ENCODE results near the gene ACTN4.

Gene ACTN4

DNA sequence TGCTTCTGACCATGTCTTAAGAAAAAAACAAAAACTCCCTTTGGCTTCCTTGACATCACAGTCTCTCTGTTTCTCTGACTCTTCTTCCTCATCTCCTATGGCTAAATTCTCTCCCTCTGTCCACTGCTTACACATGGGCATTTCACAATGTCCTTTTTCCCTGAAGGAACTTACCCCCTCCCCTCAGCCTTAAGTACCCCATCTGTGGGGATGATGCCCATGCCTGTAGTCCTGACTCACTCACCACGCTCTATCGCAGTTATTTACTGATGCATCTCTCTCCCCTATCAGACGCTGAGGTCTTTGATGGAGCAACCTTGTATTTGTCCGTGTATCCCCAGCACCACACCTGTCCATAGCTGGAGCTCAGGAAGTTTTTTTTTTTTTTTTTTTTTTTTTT lies 32.4 kb downstream of the ACTN4 start:
- DNase-seq = no peak

DNA sequence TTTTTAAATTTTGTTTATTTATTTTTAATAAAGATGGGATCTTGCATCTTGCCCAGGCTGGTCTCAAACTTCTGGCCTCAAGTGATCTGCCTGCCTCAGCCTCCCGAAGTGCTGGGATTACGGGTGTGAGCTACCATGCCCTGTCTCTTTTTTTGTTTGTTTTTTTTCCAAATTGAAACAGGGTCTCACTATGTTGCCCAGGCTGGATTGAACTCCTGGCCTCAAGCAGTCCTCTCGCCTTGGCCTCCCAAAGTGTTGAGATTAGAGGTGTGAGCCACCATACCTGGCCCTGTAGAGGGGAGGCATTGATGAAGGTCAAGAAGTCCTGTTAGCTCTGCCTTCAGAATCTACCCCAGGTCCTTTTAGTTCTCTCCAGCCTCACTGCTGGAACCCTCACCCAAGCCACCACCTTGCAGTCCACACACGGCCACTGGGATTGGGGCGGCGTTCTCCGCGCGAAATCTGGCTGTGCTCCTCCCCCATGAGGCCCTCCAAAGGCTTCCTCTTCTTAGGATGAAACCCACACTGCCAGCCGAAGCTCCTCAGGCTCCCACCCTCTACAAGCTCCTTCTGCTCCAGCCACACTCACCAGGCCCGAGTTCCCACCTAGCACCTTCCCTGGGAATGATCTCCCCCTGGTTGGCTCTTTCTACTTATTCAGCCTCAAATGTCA lies 34.9 kb downstream of the ACTN4 start:
- no peak for DNase-seq

DNA sequence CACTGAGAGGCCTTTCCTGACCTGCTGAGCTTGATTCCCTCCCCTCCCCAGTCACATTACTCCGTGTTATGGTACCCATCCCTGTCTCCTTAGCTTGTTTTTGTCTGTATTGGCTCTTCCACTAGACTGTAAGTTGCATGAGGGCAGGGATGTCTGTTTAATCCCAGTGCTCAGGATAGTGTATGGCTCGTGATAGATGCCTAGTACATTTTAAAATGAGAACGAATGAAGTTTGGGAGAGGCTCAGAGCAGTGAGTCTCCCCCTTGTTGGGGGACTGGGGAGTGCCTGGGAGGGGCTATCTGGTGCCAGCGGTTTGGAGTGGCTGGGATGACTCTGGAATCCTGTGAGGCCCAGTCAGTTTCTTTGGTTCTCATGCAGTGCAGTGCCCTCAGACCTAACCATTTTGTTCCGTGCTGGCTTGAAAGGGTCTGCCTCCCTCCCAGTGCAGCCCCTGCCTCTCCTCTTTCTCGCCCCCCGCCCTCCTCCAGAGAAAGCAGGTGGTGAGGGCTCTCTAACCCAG lies 35.5 kb downstream of the ACTN4 start:
- no peak for DNase-seq

DNA sequence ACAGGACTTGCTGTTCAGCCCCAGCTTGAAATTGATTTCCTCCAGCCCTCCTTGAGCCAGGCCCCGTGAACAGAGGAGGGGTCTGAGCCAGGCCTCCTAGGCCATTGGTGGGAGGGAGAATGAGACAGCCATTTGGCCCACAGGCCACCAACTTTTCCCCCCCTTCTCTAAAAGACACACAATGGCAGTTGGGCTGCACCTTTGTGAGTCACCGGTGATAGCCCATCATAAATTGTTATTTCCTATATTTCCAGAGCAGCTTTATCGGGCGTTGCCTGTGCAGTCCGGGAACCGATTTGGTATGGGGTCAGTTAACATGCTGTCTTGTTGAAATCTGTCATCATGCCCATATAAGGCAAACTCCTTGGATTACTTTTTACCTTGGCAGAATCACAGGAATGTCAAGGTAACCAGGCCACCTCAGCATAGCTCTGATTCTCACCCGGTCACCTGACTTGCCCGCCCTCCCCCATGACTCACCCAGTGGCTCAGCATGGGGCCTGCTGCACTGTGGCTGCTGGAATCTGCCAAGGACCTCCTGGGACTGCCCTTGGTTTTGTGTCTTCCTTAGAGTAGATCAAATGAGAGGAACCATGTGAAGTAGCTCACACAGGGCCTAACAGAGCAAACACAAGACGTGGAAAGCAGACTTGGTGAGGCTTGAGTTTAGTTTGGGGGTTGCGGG lies 36.1 kb downstream of the ACTN4 start:
- DNase-seq = peak; percentile 79

DNA sequence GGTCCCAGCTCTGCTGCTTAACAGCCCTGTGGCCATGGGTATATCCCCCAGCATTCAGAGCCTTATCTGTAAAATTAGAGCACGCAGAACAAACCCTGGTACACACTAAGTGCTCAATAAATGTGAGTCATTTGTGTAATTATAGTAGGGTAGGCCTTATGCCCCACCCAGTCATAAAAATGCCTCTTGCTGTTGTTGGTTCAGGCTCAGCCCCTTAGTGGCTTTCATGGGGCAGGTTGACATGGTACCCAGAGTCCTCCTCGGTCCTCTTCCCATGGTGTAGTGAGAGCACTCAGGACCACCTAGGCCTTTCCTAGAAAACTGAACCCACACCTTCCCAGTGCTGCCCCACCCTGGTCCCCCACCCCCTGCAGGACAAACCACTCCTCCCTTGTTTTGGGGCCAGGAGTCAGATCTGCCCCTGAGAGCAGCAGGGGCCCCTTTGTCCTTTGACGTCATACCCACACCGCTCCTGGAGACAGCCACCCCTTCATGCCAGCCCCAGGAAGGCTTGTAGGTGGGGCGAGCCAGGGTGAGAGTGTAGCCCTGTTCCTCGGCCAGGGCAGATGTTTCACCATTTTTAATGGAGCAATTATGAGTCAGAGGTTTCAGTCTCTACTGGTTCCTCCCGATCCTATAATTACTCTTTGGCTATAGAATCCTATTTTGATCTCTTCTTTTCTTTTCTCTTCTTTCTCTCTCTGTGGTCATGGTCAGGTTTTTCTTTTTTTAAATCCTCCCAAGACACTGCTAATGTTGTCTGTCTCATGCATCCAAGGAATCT lies 36.8 kb downstream of the ACTN4 start:
- DNase-seq = peak; percentile 87

DNA sequence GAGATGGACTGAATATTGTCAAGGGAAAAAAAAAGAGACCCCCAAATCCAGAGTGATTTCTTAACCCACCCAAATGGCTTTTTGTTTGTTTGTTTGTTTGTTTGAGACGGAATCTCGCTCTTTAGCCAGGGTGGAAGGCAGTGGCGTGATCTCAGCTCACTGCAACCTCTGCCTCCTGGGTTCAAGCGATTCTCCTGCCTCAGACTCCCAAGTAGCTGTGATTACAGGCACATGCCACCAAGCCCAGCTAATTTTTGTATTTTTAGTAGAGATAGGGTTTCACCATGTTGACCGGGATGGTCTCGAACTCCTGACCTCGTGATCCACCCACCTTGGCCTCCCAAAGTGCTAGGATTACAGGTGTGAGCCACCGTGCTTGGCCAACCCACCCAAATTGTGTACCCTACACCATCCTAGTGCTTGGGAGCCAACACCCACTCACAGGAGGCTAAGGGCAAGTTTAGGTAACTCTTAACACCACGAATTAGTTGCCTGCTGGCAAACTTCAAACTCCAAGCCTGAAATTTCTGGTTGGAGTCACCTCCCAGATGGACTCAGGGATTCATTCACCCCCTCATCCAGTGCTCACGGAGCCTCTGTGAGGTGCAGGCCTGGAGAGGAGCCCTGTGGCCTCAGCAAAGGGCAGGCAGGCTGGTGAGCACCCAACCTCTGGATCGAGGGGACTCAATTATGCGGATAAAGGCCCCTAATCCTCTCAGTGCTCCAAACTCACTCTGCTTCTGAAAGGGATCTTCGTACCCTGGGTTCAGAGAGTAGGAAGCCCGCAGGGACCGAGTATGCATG lies 37.6 kb downstream of the ACTN4 start:
- no peak for DNase-seq

DNA sequence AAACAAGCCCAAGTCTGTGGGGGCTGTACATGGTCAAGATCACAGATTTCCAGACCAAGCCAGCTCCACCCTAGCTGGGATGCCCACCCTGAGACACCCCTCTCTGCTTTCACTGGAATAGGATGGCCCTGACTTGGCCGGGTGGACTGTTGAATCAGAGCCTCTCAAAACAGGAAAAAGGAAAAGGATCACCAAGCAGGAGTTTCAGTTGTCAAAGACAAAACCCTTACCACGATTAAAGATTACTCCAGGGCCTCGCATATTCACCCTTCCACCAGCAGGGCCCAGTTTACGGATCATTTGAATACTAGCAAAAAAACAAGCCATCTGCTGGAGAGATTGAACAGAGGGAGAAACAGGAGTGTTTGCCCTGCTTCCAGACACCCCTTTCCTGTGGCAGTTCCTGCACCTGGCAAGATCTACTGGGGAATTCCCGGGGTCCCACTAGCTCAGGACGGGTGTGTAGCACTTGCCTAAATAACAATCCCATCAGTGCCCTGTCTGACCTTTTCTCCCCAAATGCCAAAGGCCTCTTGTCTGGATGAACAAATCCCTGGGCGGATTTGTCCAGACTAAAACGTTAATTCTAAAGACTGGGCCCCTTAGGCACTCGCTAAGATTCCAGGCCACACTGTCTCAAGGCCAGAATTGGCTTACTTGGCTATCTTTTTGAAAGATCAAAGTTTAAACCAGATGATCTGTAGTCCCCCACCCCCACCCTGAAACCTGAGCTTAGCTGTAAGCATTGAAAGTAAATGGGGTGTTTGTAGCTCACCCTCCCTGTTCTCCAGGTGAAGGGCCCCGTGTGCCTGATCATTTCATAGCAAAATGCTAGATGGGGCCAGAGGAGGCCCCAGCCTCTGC lies 38.4 kb downstream of the ACTN4 start:
- peak; percentile 36 for DNase-seq

DNA sequence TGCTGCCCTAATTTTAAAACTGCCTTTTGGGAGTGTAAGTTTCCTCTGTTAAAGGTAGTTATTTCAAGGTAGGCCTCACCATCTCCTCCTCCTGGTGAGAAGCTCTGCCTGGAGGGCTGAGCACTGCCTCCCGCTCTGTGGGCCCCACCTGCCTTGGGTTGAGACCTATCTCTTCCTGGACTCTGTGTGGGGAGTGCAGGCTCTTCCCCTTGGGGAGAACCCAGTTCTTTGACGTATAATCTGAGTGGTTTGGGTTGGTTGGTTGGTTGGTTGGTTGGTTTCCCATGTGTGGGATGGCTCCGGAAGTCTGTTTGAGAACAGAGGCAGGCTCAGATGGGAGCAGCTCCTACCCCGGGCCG lies 39.1 kb downstream of the ACTN4 start:
- peak; percentile 68 for DNase-seq

DNA sequence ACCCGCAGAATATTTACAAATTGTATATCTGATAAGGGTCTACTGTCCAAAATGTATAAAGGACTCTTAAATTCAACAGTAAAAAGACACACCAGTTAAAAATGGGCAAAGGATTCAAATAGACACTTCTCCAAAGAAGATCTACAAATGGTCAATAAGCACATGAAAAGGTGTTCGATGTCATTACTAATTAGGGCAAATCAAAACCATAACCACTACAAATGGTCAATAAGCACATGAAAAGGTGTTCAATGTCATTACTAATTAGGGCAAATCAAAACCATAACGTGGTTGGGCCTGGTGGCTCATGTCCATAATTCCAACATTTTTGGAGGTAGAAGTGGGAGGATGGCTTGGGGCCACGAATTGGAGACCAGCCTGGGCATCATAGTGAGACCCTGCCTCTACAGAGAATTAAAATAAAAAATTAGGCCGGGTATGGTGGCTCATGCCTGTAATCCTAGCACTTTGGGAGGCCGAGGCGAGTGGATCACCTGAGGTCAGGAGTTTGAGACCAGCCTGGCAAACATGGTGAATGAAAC lies 40.5 kb downstream of the ACTN4 start:
- no peak for DNase-seq

DNA sequence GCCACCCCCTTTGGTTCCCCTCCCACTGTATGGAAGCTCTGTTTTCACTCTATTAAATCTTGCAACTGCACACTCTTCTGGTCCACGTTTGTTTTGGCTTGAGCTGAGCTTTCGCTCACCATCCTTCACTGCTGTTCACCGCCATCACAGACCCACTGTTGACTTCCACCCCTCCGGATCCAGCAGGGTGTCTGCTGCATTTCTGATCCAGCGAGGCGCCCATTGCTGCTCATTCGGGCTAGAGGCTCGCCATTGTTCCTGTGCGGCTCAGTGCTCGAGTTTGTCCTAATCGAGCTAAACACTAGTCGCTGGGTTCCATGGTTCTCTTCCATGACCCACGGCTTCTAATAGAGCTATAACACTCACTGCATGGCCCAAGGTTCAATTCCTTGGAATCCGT lies 42.7 kb downstream of the ACTN4 start:
- DNase-seq = no peak

DNA sequence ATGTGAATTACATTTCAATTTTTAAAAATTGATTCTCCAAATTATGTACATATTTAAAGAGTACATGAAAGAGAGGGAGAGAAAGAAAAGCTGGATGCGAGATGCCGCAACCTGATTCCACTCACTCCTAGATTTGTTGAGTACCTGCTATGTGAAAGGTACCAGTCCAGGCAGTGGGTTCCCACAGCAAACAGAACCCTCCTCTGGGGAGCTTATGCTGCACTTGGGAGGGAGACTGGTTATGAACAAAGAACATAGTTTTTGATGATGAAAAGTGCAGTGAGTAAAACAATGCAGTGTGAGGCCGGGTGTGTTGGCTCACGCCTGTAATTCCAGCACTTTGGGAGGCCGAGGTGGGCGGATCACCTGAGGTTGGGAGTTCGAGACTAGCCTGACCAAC lies 43.4 kb downstream of the ACTN4 start:
- no peak for DNase-seq

DNA sequence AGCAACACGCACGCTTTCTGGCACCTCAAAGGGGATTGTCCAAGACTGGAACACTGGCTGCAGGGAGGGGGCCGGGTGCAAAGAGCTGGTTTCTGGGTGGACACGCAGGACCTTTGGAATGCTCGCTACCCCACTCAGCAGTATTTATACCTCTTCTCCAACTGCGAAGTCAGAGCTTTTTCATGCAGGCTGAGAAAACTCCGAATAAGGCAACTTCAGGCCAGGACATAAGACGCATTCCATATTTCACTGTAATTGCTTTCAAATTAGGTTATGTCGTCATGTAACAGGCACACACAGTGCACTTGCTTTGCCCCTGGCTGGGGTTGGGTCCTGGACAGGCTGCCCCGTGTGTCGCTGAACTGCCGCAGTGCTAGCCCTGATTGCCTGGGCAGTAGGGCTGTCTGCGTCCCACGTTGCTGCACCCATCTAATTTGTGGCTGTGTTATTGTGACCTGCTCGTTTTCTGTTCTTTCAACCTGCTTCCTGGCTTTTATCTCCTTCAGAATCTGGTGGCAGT lies 44.5 kb downstream of the ACTN4 start:
- no peak for DNase-seq

DNA sequence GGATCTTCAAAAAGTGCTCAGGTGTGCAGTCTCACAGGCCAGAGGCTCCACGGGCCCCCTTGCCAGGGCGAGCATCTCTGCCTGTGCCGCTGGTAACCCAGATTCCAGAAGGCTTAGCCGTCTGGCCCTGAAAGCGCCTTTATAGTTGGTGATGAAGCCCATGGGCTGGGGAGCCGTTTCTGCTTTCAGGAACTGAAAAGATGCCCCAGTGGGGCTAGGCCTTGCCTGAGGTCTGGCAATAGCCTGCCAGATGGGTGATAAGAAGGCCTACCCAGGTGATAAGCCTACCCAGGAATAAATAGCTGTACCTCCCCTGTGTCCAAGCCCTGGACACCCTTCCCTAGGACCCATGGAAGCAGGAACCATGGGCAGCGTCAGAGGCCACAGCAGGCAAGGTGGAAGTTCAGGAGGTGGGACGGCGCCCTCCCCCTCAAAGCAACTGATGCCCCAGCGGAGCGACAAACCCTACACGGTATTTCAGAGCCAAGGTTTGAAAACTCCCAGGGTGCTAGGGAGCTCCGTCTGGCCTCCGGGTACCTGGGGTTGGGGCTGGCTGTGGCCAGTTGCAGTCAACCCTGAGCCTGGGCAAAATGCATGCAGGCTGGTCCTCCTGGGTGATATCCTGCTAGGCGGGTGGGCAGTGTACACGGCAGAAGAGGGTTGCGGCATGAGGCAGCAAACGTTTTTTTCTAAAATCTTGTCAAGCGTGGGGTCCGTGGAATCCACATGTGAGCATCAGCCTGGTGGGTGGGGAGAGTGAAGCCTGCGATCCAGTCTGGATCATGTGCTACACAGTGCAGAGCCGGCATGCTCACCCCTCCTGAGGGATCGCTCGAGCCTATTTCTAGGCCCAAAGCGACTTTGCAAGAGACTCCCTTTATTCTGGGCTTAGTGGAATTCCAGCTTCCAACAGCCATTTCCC lies 45.3 kb downstream of the ACTN4 start:
- no peak for DNase-seq

DNA sequence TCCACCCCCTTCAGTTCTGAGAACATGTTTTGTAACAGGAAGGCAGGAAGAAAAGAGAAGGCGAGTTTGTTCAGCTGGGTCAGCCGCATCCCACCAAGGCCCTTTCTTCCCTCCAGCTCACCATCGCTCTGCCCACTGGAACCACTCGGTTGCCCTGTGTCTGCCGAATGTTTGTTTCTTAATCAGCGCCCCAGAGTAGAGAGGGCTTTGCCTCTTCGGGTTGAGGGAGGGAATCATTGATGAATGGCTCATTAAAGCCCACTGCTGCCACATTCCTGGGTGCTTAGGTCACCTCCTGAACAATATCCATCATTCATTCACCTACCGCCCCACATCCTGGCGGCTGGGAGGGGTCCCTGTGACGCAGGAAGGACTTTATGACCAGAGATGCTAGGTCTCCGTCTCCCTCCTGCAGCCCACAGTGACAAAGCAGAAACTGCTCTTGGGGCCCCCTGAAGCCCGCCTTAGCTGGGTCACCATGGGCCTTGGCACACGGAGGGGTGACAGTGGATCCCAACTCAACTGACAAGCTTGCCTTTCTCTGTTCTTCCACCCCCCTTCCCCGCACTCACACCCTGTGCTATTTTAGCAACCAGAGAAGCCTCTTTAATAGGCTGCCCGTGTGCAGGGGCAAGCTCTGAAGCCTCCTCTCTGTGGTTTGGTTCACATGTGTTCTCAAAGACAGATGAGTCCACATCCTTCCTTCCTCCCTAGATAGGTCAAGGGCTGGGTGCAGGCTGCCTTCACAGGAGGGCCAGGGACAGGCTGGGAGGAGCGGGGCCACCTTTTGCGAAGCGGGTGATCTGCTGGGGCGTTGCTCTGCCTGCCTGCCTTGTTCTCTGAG lies 46.2 kb downstream of the ACTN4 start:
- DNase-seq = peak; percentile 74

DNA sequence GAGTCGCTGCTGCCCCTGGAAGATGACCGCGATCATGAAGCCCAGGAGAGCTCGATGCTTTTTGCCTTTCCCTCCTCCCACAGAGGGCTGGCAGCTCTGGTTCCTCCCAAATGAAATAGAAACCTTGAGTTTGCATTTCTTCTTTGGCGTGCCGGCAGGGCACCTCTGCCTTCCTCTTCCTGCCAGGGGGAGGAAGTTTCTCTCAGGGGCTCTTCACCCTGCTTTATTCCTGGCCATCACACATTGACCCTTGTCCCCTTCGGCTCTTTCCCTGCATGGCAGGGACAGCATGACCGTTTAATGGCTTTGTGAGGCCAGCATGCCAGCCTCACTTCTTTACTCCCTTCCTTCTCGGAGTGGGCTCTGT lies 47.9 kb downstream of the ACTN4 start:
- DNase-seq = peak; percentile 14

DNA sequence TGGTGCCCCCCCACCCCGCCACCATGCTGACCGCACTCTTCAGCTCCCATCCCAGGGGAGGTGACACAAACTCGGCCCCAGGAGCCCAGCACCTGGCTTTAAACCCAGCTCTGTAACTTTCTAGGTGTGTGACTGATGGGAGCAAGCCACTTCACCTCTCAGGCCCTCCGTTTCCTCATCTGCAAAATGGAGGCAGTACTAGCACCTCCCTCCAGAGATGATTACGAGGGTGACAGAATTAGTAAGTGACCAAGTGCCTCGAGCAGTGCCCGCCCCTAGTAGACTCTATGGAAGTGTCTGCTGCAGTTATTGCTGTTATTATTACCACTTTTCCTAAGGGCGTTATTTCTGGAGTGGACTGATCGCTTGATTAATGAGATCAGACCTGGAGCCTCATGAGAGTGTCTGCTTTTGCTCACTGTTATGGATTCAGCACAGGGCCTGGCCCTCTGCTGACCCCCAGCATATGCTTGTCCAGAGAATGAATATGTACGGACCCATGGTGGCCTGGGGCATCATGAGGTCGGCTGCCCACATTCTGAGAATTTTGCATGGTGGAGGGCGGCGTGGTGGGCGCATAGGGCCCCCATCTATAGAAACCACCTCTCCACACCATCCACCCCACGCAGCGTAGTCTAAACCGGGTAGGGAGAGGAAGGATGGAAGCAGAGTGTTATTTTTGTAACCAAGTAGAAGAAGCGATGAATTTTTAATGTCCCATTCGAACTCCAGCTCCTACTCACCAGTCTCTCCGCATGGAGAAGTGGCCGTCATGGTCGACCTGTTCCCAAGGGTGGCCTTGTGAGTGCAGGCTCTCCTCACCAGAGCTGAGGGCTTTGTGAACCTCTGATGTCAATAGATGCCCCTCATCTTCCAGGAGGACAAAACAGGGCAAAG lies 48.6 kb downstream of the ACTN4 start:
- DNase-seq = no peak

DNA sequence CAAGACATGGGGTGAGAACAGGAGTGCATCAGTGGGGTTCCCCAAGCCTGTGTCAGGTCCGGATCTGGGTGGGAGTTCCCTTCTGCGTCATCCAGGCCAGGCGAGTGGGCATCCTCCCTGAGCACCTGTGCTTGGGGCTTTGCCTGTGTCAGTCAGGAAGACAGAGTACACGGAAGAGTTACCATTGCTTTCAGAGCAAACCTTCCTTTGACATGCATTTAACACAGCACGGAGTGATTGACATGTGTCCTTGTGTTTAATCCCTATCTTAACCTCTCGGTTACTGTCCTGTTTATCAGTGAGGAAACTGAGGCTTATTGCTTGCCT lies 49.2 kb downstream of the ACTN4 start:
- DNase-seq = no peak

DNA sequence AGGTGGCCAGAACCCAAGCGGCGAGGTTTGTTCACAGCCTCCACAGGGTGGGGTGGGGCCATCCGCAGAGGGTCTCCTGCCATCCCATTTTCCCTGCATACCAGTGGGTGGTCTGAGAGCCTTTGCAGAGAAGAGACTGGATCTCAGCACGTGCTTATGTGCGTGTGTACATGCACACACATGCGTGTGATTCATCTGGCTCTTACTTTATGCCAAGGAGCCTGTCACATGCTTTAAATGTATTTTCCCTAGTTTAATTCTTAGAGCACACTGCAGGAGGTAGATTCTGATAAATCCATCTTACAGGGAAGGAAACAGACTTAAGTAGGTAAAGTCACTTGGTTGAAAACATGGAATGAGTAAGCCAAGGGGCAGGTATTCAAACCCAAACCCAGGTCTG lies 49.7 kb downstream of the ACTN4 start:
- no peak for DNase-seq
